Left renal cortex interstitium (tissue), 4 donors: ENCODE data around the gene GLE1. TPM values are rescaled to one million over a fixed set of nuclear protein-coding genes. Genes with fewer than 3 reads are reported as not detected.

Experiments used
- DNase-seq, 4 donors: peaks; one replicate each; pipeline ENCODE4 v3.0.0-alpha.2; 2013; ENCODE audit warnings: low read depth in 4 of 4, low spot score in 2 of 4, missing footprints in 1 of 4
- polyA plus RNA-seq, 4 donors: library from polyadenylated mRNA; unstranded; fragments of 120-200 nt; gene quantifications; one replicate each; pipeline ENCODE4 v1.2.1, GENCODE V29; 2013; ENCODE audit not compliant: insufficient read length in 4 of 4

Gene GLE1, protein sequence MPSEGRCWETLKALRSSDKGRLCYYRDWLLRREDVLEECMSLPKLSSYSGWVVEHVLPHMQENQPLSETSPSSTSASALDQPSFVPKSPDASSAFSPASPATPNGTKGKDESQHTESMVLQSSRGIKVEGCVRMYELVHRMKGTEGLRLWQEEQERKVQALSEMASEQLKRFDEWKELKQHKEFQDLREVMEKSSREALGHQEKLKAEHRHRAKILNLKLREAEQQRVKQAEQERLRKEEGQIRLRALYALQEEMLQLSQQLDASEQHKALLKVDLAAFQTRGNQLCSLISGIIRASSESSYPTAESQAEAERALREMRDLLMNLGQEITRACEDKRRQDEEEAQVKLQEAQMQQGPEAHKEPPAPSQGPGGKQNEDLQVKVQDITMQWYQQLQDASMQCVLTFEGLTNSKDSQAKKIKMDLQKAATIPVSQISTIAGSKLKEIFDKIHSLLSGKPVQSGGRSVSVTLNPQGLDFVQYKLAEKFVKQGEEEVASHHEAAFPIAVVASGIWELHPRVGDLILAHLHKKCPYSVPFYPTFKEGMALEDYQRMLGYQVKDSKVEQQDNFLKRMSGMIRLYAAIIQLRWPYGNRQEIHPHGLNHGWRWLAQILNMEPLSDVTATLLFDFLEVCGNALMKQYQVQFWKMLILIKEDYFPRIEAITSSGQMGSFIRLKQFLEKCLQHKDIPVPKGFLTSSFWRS
- polyA plus RNA-seq, result 10 to 100 TPM; 27.9 to 30.9 (median 29.9) TPM

DNA sequence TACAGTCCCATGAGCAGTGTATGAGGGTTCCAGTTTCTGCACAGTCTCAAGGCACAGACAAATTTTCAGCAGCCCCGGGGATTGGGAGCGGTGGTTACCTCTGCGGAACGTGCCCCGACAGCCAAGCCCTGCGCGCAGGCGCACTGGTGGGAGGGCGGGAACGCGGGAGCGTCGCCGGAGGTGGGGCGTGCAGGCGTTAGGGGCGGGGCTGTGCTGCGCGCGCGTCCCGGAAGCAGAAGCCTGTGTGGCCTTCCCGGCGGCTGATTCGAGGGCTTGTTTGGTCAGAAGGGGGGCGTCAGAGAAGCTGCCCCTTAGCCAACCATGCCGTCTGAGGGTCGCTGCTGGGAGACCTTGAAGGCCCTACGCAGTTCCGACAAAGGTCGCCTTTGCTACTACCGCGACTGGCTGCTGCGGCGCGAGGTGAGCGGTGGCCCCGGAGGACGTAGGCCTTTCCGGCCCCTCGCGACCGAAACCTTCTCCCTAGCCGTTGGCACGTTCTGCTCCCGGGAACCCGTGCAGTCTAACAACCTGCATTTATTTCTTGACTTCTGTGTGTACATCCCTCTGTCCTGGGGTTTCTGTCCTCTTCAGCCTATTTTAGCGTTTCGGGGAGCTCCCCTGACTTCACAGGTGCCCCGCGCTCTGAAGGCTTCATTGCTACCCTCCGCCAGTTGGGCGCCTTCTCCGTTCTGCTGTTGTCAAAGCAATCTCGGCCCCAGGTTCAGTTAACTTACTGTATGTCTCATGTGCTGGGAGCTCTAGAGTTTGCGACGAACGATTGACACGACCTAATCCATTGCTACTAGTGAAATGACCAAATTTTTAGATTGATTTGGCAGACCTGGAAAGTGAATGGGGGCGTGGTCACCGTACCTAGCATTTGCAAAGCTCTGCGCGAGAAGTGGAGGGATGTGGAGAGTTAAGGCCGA is at the start of gene GLE1:
Gene GLE1 (plus strand): TSS at position 235 of the 929 bp plus-strand sequence. CDS start 87 bp downstream, at position 322.
- peak; percentile 67 to 90 (median 87) for DNase-seq

DNA sequence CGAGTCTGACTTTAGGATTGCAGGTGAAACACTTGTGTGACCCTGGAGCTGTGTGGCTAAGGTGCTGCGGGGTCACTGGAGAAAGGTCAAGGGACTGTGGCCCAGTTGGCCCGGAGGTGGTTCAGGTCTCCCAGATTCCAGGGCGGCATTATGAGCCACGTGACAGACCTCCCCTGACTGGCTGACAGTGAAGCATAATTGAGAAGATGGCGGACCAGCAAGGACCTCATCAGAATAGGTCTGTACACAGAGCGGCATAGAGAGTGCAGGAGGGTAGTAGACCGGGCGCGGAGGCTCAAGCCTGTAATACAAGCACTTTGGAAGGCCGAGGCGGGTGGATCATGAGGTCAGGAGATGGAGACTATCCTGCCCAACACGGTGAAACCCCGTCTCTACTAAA is 49.5 kb upstream of the GLE1 start:
- no peak for DNase-seq

DNA sequence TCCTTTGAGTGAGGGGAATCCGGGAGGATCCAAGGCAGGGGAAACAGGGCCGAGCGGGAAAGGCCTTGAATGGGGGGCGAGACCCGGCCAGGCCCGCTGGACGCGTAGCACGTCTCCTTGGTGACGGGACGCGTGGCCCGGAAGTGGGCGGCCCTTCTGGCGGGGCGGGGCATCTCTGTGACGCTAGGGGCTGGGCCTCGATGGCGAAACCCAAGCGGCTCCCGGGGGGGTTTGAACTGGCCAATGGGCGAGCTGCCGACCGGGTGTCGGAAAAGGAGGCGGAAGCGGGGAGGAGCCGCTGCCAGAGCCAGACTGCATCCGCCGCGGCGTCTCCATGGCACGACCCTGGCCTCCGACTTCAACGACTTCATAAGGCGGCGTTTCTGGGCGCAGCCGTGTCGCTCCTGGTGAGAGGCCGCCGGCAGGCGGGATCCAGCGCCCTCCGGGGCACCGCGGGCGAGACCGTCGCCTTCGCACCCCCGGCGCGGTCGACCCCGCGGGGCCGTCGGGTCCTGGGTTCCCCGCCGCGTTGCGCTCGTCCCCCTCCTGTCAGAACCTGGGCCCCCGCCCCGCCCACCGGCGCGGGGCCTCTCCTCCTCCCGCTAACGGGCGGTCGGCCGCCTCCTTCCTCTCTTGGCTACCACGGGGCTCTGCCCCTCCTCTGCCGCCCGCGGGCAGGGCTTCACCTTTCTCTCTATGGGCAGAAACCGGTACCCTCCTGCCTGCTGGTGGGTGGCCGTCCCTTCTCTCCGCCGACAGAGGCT is 48.5 kb upstream of the GLE1 start, which contains the start of gene ODF2:
Gene ODF2 (plus strand): TSS at position 158 of the 764 bp plus-strand sequence. CDS start 86 bp downstream, at position 244.
- peak; percentile 82 to 95 (median 94) for DNase-seq

DNA sequence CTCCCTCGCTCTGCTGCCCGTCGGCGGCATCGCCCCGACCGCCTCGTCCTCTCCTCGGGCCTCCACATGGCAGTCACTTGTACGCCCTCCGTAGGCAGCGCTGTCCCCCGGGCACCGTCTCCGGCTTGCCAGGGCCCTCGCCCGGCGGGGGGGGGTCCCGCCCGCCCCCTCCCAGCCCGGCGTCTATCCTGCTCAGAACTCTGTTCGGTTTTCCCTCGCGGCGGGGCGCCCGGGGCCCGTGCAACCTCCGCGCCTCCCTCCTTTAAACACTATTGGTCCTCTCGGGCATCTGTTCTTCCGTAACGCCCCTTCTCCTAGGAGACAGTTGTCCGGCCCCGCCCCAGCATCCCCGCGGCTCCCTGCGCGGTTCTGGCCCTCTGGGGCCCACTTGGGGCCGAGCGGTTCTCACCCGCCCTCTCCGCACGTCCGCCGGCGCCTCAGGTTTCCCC is 47.9 kb upstream of the GLE1 start:
- DNase-seq, result peak in 2 of 4 donors; percentile 28 to 32

DNA sequence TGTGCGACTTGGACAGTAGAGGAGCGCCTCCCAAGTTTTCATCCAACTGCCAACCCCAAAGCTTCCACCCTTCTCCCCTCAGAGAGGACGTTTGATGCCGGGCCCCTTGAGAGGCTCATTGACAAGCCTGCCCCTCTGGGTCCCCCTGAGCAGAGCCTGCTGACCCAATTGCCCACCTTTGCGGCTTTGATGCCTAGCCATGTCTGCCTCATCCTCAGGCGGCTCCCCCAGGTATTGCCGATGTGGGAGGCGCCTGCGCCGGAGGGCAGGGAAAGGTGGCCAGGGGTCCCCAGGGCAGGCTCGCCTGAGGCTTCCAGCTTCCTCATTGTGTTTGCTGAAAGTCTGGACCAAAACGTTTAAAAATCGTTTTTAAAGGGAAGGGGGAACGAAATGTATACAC is 47.3 kb upstream of the GLE1 start:
- DNase-seq, result no peak

DNA sequence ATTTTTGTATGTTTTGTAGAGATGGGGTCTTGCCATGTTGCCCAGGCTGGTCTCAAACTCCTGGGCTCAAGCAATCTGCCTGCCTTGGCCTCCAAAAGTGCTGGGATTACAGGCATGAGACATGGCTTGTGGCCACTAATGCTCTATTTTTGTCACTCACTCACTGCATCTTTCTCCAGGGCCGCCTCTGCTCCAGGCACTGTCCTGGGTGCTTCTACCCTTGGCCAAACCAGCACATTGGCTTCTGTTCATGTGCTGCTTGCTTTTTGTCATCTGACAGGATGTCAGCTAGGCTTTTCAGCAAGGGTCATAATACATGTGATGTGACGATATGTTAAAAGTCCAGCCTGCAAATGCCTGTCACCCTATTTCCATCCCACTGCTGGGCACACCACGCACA is 45.5 kb upstream of the GLE1 start:
- DNase-seq, result no peak

DNA sequence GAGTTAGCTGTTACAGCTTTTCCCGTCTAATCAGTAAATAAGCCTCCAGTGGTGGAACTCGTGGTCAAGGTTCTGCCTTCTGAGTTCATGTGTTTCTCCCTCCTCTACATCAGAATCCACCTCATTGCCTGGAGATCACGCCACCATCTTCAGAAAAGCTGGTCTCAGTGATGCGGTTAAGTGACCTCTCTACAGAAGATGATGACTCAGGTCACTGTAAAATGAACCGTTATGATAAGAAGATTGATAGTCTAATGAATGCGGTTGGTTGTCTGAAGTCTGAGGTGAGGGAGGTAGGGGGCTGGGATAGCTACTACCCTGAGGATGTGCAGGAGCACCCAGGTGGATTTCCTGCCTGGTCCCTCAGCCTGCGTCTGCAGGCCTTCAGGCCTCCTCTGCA is 35.4 kb upstream of the GLE1 start:
- DNase-seq, result no peak

DNA sequence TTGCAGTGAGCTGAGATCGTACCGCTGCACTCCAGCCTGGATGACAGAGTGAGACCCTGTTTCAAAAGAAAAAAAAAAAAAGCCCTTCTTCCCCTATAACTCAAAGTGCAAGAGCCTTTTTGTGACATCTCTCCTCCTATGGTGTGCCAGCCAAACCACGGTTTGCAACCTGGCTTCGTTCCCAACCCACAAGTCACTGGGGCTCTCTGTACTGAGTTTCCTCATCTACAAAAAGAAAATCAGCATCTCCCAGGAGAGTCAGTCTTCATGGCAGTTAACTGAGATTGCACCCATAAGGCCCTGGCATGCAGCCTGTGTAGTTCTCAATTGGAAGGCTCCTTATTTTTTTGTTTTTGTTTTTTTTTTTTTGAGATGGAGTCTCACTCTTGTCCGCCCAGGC is 34.0 kb upstream of the GLE1 start:
- no peak for DNase-seq

DNA sequence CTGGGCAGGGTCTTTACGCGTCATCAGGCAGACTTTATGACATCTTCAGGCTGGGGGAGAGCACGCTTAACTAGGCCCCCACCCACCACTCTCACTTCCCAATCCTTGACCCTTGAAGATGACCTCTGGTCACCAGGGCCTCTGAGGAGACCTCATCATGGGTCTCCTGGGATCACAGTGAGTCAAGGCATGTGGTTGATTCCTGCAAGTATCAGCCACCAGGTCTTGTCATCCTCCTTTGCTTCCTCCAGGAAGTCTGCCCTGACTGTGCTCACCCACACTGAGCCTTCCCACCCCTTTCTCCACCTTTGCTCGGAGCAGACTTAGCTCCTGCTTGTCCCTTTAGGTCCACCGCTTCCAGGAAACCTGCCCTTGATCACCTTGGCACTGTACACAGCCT is 31.4 kb upstream of the GLE1 start:
- DNase-seq, result no peak

DNA sequence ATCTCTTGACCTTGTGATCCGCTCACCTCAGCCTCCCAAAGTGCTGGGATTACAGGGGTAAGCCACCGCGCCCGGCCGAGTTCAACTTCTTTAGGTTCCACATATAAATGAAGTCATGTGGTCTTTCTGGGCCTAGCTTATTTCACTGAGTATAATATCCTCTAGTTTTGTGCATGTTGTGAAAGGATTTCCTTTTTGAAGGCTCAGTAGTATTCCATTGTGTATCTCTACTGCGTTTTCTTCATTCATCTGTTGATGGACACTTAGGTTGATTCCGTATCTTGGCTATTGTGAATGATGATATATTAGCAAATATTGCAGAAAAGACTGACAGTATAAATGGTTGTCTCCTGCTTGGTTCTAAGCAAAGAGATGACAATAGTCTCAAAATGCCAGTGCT is 28.7 kb upstream of the GLE1 start:
- no peak for DNase-seq

DNA sequence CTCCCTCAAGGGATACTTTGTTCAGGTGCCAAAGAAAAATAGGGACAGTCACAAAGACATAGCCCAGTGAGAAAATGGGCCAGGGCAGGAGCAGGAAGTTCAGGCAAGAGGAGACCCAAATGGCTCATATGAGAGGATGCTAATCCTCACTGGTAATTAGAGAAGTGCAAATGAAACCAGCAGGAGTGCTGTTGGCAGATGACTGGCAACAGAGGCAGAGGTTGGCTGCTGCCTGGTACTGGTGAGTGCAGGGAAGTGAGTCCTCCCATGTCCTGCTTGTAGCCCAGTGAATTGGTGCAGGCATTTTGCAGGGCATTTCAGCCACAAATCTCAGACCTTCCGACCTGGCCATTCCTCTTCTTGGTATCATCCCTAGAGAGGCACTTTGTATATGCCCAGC is 25.3 kb upstream of the GLE1 start:
- no peak for DNase-seq

DNA sequence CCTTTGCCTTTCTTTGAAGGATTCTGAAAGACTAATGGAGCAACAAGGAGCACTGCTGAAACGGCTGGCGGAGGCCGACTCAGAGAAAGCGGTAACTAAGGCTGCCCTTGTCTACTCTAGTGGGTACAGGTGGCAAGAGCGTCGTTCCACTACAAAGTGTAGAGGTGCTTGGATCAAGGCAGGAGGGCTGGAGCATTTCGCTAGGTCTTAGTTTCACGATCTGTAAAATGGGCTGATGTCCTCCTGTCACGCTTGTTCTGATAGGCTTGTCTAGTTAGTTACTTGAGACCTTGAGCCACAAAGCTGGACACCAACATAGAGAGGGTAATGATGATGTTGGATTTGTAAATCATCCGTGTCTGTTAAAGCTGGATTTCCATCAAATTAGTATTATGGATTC is 23.0 kb upstream of the GLE1 start:
- no peak for DNase-seq

DNA sequence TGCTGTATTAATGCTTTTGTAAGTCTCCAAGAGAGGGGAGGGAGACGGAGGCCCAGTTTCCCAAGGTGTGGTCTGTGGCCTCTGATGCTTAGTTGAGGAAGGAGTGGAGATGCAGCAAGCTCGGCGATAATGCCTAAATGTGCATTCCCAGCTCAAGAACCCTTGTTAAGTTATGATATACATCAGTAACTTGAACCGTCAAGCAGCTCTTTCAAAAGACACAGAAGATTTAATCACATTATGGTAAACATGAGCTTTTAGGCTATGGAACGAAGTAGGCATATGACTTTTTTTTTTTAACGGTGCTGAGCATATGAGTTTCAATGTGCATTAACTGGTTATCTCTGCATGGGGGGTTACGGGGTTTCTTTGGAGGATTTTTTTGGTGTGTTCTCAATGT is 22.3 kb upstream of the GLE1 start:
- DNase-seq, result no peak

DNA sequence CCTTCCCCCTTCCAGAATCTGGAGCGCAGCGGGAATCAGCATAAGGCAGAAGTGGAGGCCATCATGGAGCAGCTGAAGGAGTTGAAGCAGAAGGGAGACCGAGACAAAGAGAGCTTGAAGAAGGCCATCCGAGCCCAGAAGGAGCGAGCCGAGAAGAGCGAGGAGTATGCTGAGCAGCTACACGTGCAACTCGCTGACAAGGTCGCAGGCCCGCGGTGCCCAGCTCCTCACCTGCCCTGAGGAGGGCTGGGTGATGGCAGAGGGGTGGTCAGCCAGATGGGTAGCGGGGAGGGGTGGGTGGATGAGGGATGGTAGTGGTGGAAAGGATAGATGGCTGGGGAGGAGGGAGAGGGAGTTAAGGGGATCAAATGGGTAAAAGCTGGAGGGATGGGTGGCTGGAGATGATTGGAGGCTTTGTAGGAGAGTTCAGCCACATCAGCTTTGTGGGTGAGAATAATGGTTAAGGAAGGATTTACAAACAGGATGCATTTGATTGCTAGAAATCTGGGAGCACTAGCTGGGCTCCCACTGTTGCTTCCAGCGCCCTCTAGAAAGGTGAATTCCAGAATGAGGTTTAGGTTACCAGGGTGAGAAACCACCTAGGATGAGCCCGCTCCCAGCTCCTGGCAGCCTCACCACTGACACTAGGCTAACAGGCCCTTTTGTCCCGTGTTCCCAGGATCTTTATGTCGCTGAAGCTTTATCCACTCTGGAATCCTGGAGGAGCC is 19.7 kb upstream of the GLE1 start:
- no peak for DNase-seq

DNA sequence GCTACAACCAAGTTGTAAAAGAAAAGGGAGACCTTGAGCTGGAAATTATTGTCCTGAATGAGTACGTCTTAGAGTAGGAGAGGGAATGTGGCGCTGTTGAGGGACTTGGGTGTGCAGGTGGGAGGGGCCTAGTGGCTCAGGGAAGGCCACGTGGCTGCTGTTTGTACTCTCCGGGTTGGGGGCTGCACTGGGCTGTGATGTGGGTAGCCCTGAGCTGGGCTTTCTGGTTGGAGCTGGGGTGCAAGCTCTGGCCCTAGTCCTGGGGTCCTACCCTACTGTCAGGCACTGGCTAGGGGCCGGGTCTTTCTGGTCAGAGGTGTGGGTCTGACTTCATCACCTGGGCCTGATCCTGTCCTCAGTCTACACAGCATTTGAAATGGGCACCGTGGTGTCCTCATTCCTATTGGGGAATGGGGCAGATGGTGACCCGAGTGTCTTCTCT is 19.1 kb upstream of the GLE1 start:
- no peak for DNase-seq

DNA sequence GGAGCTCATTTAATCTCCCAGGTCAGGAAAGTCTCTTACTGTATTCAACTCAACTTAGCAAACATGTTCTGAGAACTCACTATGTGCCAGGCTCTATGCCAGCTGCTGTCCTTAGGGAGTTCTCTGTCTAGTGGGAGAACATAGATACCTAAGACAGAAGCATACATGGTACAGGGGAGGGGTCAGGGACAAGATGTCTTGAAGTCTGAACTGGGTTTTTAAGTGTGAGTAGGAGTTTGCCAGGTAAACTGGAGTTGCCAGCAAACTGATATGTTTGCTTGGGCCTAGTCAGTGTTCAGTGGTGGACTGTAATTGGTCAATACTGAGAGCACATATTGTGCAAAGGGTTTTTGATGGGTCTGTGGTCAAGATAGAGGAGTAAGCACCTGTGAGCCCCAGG is 18.3 kb upstream of the GLE1 start:
- no peak for DNase-seq

DNA sequence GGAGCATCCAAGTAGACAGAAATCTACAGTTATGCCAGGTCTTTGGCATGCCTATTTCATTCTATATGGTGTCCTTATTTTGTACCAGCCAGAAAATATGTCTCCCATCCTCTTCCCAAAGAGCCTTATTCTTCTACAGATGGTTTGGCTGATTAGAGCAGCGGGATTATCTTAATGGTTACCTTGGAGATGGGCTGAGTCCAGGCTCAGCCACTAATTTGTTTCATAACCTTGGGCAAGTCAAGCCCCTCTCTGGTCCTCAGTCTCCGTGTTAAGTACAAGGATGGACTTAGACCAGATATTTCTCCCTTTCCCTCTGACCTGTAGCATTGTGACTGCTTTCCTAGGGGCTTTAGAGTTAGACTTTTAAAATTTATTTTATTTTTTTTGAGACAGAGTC is 11.1 kb upstream of the GLE1 start:
- no peak for DNase-seq

DNA sequence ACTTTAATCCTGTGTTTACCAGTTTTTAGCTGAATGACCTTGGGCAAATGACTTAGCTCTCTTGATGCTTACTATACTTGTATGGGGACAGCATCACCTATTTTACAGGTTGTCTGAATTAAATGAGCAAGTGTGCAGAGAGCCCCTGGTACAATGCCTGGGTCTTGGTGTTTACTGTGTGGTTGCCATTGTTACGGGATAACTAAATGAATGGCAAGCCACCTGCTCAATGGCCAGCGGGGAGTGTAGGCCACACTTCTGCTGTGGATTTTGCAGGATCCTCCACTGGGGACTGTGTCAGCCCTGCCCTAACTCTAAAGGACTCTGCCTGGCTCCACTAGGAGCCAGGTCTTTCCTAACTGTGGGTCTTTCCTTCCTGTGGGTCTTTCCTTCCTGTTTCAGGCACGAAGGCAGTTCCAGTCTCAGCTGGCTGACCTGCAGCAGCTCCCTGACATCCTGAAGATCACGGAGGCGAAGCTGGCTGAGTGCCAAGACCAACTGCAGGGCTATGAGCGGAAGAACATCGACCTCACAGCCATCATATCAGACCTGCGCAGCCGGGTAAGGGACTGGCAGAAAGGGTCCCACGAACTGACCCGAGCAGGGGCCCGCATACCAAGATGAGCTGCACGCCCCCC is 10.3 kb upstream of the GLE1 start:
- peak in 2 of 4 donors; percentile 11 to 31 for DNase-seq

DNA sequence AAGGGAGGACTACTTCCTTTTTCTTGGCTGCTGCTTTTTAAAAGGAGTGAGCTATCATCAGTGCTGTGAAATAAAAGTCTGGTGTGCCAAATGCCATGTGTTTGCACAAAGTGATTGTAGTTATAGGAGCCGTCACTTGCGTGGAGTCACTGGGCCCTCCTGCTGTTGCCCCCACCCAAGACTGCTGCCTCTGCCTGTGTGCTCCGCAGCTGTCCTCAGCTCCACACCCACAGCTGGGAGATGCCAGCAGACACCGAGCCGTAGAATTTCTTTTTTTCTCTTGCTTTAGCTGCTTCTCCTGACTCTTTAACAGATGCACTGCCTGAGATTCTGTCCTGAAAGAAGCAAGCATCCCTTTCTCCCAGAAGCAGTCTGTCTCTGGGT is 9.8 kb upstream of the GLE1 start:
- no peak for DNase-seq
